ENCODE data around the gene NDUFAB1. TPM values are rescaled to one million over a fixed set of nuclear protein-coding genes. Genes with fewer than 3 reads are reported as not detected.
A peak's percentile ranks its signal among the peaks of the same experiment; 100 is the strongest.

NDUFAB1 gene
- 100 to 1,000 TPM in 1 of 6 experiments, 10 to 100 TPM in 5; 79.4 to 101 (median 89.0) TPM for total RNA-seq (2021; fragmentation: NEBNext Ultra II Directional; extraction: Animal tissue kit (Norgen Biotek cat#: 25700))
- long read RNA-seq, transcript NDUFAB1-201 (5 exons, 717 nt), result major isoform, 96 of 99 reads
- long read RNA-seq, partial matches to known transcripts, result 2 of 99 reads
- long read RNA-seq, other reads (novel, unspliced or antisense), result 1 of 99 reads

- peak; percentile 79 for DNase-seq
- H3K27me3 Mint-ChIP-seq (ENCODE audit: insufficient read depth), result no peaks in the 10 kb centered on the region; the same call in 1 of the 2 replicates
- peak within 1 kb of the TSS; percentile 69 for H3K27ac Mint-ChIP-seq
- H3K4me3 Mint-ChIP-seq, result peak within 1 kb of the TSS; percentile 92
- peaks cover 19% of the 10 kb centered on the region for H3K36me3 Mint-ChIP-seq (ENCODE audit: low read depth)
- TF ChIP-seq CTCF (IDR thresholded peaks at IDR 0.05), result peak; percentile 99
- no peaks in the 10 kb centered on the region for H3K9me3 Mint-ChIP-seq
- peaks cover 19% of the 10 kb centered on the region for H3K4me1 Mint-ChIP-seq (ENCODE audit: low read depth)
Observed at GRCh38 chr16:23595951-23596720, at the start of gene NDUFAB1. NDUFAB1 (minus strand) TSS chr16:23596316; CDS start chr16:23596290, 26 bp downstream.

GRCh38 chr16:23642246-23642774 lies 46.2 kb upstream of the NDUFAB1 start:
- Mint-ChIP-seq H3K9me3 (no peaks in the 10 kb centered on the region), H3K27ac (peak overlapping the region; percentile 96), H3K27me3 (ENCODE audit: insufficient read depth) (peaks cover 1% of the 10 kb centered on the region), H3K36me3 (ENCODE audit: low read depth) (peaks cover 52% of the 10 kb centered on the region), H3K4me1 (ENCODE audit: low read depth) (peaks cover 25% of the 10 kb centered on the region), H3K4me3 (peak overlapping the region; percentile 100)
- no peak for TF ChIP-seq CTCF (IDR thresholded peaks at IDR 0.05)
- DNase-seq, result no peak

- peak within 1 kb of the TSS; percentile 96 for H3K27ac Mint-ChIP-seq
- DNase-seq, result peak; percentile 94
- H3K4me1 Mint-ChIP-seq (ENCODE audit: low read depth), result peaks cover 25% of the 10 kb centered on the region
- no peak for TF ChIP-seq CTCF (IDR thresholded peaks at IDR 0.05)
- peaks cover 1% of the 10 kb centered on the region for H3K27me3 Mint-ChIP-seq (ENCODE audit: insufficient read depth)
- peak within 1 kb of the TSS; percentile 100 for H3K4me3 Mint-ChIP-seq
- H3K36me3 Mint-ChIP-seq (ENCODE audit: low read depth), result peaks cover 47% of the 10 kb centered on the region
- H3K9me3 Mint-ChIP-seq, result no peaks in the 10 kb centered on the region
Observed at GRCh38 chr16:23640931-23641765, 45.0 kb upstream of the NDUFAB1 start, which contains the start of the genes DCTN5 and PALB2. DCTN5 (plus strand) TSS chr16:23641466; CDS start chr16:23641543, 77 bp downstream. PALB2 (minus strand) TSS chr16:23641310; CDS start chr16:23641157, 153 bp downstream.

- Mint-ChIP-seq H3K36me3 (ENCODE audit: low read depth) (peaks cover 46% of the 10 kb centered on the region), H3K27ac (peak overlapping the region; percentile 96)
- no peak for TF ChIP-seq CTCF (IDR thresholded peaks at IDR 0.05)
Observed at GRCh38 chr16:23640615-23640930, 44.5 kb upstream of the NDUFAB1 start.

GRCh38 chr16:23635958-23636357 lies 39.8 kb upstream of the NDUFAB1 start:
- H3K36me3 Mint-ChIP-seq (ENCODE audit: low read depth), result peaks cover 22% of the 10 kb centered on the region
- H3K27ac Mint-ChIP-seq, result no peak overlapping the region
- no peak for TF ChIP-seq CTCF (IDR thresholded peaks at IDR 0.05)
- H3K27me3 Mint-ChIP-seq (ENCODE audit: insufficient read depth), result no peaks in the 10 kb centered on the region; the same call in none of the 2 replicates
- peaks cover 9% of the 10 kb centered on the region for H3K4me1 Mint-ChIP-seq (ENCODE audit: low read depth)
- no peaks in the 10 kb centered on the region for H3K9me3 Mint-ChIP-seq
- no peak overlapping the region for H3K4me3 Mint-ChIP-seq
- no peak for DNase-seq

More at GRCh38 chr16:23640615-23640930, 44.5 kb upstream of the NDUFAB1 start:
- peaks cover 23% of the 10 kb centered on the region for H3K4me1 Mint-ChIP-seq (ENCODE audit: low read depth)
- no peaks in the 10 kb centered on the region for H3K9me3 Mint-ChIP-seq
- H3K4me3 Mint-ChIP-seq, result peak overlapping the region; percentile 100
- DNase-seq, result no peak
- peaks cover 1% of the 10 kb centered on the region; the same call in 1 of the 2 replicates for H3K27me3 Mint-ChIP-seq (ENCODE audit: insufficient read depth)
